ENCODE results near the gene RAI1.

RAI1 gene

DNA sequence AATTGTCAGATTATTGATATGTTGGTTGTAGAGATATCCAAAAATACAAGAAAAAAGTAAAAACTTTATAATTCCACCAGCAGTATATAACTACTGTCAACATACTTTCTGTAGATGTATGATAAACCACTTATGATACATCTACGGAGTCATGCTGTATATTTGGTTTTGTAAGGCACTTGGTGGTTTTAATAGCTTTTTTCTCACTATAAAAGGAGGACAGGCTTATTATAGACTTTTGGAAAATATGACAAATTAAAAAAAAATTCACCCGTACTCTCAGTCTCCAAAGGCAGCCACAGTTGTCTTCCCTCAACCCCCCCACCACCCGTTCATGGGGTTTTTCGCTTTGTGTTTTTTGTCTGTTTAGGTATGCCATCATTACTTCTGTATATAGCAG is 14.8 kb downstream of the RAI1 start:
- Histone ChIP-seq H3K4me1 (peaks cover 80% of the 10 kb centered on the region), H3K4me3 (ENCODE audit: low read depth, low read length) (no peak overlapping the region), H3K27ac (peak overlapping the region; percentile 100), H3K27me3 (ENCODE audit: control insufficient read depth, insufficient read depth, low read length) (no peaks in the 10 kb centered on the region), H2AFZ (no peak overlapping the region), H3K9me3 (ENCODE audit: control insufficient read depth, low read length) (no peaks in the 10 kb centered on the region), H3K79me2 (peaks cover 66% of the 10 kb centered on the region), H3K9ac (no peak overlapping the region), H3K4me2 (ENCODE audit: low read length) (no peak overlapping the region), H3K36me3 (ENCODE audit: control insufficient read depth, insufficient read depth, low read length) (no peaks in the 10 kb centered on the region)
- TF ChIP-seq, protein P1, sequence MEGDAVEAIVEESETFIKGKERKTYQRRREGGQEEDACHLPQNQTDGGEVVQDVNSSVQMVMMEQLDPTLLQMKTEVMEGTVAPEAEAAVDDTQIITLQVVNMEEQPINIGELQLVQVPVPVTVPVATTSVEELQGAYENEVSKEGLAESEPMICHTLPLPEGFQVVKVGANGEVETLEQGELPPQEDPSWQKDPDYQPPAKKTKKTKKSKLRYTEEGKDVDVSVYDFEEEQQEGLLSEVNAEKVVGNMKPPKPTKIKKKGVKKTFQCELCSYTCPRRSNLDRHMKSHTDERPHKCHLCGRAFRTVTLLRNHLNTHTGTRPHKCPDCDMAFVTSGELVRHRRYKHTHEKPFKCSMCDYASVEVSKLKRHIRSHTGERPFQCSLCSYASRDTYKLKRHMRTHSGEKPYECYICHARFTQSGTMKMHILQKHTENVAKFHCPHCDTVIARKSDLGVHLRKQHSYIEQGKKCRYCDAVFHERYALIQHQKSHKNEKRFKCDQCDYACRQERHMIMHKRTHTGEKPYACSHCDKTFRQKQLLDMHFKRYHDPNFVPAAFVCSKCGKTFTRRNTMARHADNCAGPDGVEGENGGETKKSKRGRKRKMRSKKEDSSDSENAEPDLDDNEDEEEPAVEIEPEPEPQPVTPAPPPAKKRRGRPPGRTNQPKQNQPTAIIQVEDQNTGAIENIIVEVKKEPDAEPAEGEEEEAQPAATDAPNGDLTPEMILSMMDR (IDR thresholded peaks at IDR 0.05): no peak

DNA sequence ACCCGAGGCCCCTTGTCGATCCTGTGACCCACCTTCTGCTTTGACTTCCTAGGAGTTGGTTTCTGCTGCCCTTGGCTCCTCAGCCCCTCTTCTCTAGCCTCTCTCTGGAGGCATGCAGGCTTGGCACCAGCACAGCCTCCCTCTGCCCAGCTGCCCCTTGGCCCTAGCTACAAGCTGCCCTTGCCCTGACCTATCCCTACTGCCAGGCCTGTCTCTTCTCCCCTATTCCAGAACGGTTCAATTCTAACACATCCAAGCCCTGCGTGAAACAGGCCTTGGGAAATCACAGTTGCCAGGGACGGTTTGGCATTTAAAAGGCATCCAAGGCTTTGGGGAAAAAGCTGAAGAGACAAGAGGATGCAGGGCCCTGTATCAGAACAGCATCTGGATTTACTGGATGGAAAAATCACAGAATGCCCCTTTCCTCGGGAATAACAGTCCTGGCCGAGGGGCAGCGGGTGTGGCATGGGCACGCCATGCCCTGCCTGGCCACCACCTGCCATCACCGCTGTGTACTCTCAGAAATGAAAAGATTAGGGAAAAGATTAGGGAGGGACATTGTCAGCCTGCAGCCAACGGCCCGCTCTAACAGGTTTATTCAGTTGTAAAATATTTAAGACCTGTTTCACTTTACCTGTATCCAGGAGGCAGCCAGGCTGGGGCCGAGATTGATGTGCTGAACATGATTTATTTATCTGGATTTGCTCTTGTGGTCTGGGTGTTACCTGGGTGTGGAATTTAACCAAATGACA is 15.8 kb downstream of the RAI1 start:
- H3K4me2 ChIP-seq (ENCODE audit: low read length): peak overlapping the region; percentile 44
- no peaks in the 10 kb centered on the region for H3K9me3 ChIP-seq (ENCODE audit: control insufficient read depth, low read length)
- no peaks in the 10 kb centered on the region for H3K36me3 ChIP-seq (ENCODE audit: control insufficient read depth, insufficient read depth, low read length)
- H3K4me3 ChIP-seq (ENCODE audit: low read depth, low read length): peak overlapping the region; percentile 3
- no peak overlapping the region for H2AFZ ChIP-seq
- H3K27me3 ChIP-seq (ENCODE audit: control insufficient read depth, insufficient read depth, low read length): no peaks in the 10 kb centered on the region
- H3K4me1 ChIP-seq: peaks cover 79% of the 10 kb centered on the region
- H3K9ac ChIP-seq: no peak overlapping the region
- TF ChIP-seq, protein P1 (IDR thresholded peaks at IDR 0.05): no peak
- peak overlapping the region; percentile 81 for H3K27ac ChIP-seq
- H3K79me2 ChIP-seq: peaks cover 68% of the 10 kb centered on the region

DNA sequence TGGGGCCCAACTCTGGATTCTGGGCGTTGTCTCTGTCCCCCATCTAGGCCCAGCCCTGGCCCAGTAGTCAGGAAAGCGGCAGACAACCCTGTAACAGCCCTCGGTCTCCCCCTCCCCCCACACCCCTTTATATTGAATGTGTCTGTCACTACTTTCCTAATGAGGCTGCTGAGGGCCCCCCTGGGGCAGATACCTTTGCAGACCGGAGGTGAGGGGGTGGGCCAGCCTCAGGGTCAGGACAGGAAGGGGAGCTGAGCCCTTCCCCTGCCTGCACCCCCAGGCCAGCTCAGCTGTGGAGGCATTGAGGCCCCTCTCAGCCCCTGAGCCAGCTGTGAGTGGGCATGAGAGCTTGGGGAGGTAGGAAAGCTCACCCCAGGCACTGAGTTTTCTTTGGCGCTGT is 17.1 kb downstream of the RAI1 start:
- peak overlapping the region; percentile 49 for H3K4me2 ChIP-seq (ENCODE audit: low read length)
- no peak overlapping the region for H2AFZ ChIP-seq
- H3K27me3 ChIP-seq (ENCODE audit: control insufficient read depth, insufficient read depth, low read length): no peaks in the 10 kb centered on the region
- no peaks in the 10 kb centered on the region for H3K36me3 ChIP-seq (ENCODE audit: control insufficient read depth, insufficient read depth, low read length)
- H3K79me2 ChIP-seq: peaks cover 75% of the 10 kb centered on the region
- TF ChIP-seq, protein P1 (IDR thresholded peaks at IDR 0.05): no peak
- H3K27ac ChIP-seq: peak overlapping the region; percentile 81
- no peak overlapping the region for H3K9ac ChIP-seq
- peak overlapping the region; percentile 25 for H3K4me3 ChIP-seq (ENCODE audit: low read depth, low read length)
- peaks cover 71% of the 10 kb centered on the region for H3K4me1 ChIP-seq
- H3K9me3 ChIP-seq (ENCODE audit: control insufficient read depth, low read length): no peaks in the 10 kb centered on the region

DNA sequence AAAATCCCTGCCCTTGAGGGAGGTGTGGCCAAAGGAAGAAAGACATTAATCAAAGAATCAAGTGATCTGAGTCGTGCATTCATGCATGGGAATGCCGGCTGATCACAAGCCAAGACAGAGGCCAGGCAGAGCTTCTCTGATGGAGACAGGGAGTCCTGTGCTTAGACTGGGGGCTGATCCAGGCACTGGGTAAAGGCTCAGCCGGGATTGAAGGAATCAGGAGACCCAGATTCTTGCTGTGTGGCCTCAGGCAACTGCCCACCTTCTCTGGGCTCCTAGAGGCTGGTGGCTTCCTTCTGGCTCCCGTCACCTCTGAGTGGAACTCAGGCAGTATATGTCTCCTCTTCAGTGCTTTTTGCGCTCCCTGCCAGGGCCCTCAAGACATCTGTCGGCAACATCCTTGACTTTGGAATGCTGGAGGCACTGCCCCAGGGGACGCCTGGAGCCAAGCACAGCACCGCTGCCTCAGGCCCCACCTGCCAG is 17.7 kb downstream of the RAI1 start:
- H3K9me3 ChIP-seq (ENCODE audit: control insufficient read depth, low read length): no peaks in the 10 kb centered on the region
- no peaks in the 10 kb centered on the region for H3K36me3 ChIP-seq (ENCODE audit: control insufficient read depth, insufficient read depth, low read length)
- TF ChIP-seq, protein P1 (IDR thresholded peaks at IDR 0.05): no peak
- H3K79me2 ChIP-seq: peaks cover 80% of the 10 kb centered on the region
- peak overlapping the region; percentile 81 for H3K27ac ChIP-seq
- no peak overlapping the region for H3K9ac ChIP-seq
- peak overlapping the region; percentile 49 for H3K4me2 ChIP-seq (ENCODE audit: low read length)
- peaks cover 67% of the 10 kb centered on the region for H3K4me1 ChIP-seq
- H2AFZ ChIP-seq: no peak overlapping the region
- H3K4me3 ChIP-seq (ENCODE audit: low read depth, low read length): peak overlapping the region; percentile 25
- no peaks in the 10 kb centered on the region for H3K27me3 ChIP-seq (ENCODE audit: control insufficient read depth, insufficient read depth, low read length)

DNA sequence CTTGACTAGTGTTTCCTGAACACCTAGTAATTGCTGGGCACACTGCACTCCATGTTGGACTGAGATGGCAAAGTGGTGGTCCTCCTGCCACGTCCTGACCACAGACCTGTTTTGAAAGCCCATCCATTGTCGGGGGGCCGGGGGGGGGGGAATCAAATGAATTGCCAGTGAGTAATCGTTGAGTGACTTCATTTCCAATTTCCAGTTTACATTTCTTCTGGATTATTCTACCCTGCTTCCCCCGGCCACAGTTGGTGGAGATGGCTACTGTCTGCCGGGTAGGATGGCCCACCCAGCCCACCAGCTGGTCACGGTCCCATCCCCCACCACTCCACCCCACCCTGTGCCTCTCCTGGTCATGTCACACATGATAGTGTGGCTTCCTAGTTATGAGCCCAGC is 18.2 kb downstream of the RAI1 start:
- peaks cover 86% of the 10 kb centered on the region for H3K79me2 ChIP-seq
- TF ChIP-seq, protein P1 (IDR thresholded peaks at IDR 0.05): no peak
- H3K4me3 ChIP-seq (ENCODE audit: low read depth, low read length): peak overlapping the region; percentile 25
- H3K4me1 ChIP-seq: peaks cover 68% of the 10 kb centered on the region
- H3K4me2 ChIP-seq (ENCODE audit: low read length): peak overlapping the region; percentile 49
- no peaks in the 10 kb centered on the region for H3K27me3 ChIP-seq (ENCODE audit: control insufficient read depth, insufficient read depth, low read length)
- no peak overlapping the region for H2AFZ ChIP-seq
- no peaks in the 10 kb centered on the region for H3K9me3 ChIP-seq (ENCODE audit: control insufficient read depth, low read length)
- H3K27ac ChIP-seq: peak overlapping the region; percentile 81
- H3K9ac ChIP-seq: no peak overlapping the region
- no peaks in the 10 kb centered on the region for H3K36me3 ChIP-seq (ENCODE audit: control insufficient read depth, insufficient read depth, low read length)
